Ecto neural progenitor cell (in vitro differentiated cells): ENCODE measurements around the gene COL23A1.
"Not testable (repeated sequence)": the region's sequence is repeated elsewhere in the genome, so short reads cannot be mapped to it uniquely, and the experiment has no call there.

Experiments used
- DNase-seq: peaks from one replicate; pipeline ENCODE4 v3.0.0-alpha.2; 2018; ENCODE audit warnings: low spot score

Gene COL23A1

DNA sequence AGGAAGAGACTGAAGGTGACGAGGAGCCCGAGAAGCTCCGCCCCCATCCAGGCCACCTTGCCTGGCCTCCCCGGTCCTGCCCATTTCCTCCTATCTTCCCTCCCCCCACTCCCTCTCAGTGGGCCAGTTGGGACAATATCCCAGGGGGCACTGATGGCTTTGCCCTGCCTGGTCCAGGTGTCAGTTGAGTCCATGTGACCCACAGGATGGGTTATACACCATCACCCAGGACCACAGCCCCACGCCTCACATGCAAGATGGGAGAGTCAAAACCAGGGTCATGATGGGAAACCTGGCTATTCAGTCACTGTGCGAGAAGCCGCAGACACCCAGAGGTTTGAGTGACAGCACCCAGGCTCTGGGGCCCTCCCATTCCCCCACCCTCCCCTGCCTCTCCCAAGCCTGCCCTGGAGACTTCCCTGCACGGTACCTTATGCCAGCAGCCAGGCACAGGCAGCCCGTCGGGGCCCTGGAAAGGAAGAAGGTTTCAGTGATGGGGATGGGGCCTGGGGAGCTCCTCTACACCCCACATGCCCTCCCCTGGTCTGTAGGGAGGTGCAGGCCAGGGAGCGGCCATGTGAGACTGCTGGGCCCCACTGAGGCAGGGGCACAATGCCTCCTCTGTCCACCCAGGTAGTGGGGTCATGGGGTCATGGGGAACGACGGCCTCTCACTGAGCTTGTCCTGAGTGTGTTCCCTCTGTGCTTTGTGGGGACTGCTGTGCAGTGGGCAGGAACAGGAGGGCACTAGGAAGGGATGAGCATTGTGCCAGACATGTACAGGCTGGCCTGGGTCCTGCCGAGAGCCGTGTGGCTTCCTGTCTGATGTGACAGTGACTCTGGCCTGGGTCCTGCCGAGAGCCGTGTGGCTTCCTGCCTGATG, 351.2 kb downstream of the COL23A1 start:
- no peak for DNase-seq

DNA sequence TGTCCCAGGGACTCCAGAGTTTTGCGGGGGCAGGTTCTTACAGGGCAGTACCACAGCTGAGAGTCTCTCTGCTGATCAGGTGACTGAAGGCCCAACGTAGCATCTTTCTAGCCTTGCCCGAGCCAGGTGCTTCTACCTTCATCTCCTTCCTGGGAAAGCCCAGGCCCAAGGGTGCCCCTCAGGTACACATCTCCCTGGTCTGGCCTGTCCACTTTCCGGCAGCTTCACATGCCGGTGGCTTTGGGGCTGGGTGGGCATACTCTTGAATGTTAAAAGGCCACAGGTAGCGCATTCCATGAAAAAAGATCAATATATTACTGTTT, 351.9 kb downstream of the COL23A1 start:
- no peak for DNase-seq

DNA sequence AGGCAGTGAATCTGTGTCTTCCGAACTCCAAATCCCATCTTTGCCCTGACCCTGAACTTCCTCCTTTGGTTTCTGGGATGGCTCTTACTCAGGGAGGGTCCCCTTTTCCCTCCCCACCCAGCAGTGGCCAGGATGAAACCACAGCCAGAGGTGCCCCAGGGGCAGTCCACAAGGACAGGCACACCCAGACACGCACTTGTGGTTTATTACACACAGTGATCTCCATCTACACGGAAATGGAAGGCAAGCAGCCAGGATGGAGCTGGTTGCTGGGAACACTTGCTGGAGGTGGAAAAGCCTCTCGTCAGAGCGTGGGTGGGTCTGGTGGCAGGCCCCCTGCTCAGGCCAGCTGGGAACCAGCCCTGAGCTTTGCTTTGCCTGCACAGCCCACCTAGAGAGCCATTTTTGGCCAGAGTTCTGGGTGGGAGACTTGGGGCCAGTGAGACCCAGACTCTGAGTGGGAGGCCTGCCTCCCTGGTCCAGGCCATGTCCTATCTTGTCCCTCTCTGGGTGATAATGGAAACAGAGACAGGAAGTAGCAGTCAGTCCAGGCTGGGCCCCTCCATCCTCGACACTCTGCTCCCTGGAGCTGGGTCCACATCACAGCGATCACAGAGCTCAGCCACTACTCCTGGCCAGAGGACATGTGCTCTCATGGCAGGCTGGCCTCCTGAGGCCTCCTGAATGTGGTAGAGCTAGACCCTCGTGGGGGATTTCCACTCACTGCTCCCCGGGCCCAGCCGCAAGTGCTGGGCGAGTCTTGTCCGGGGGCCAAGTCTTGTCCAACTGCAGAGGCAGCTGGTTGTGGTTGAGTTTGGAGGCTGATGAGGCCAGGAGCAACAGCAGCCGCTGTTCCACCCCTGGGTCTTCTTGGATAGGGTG, 352.5 kb downstream of the COL23A1 start:
- no peak for DNase-seq

- DNase-seq = no peak
Measured at GRCh38 chr5:178236679-178237078, 353.5 kb downstream of the COL23A1 start.

DNA sequence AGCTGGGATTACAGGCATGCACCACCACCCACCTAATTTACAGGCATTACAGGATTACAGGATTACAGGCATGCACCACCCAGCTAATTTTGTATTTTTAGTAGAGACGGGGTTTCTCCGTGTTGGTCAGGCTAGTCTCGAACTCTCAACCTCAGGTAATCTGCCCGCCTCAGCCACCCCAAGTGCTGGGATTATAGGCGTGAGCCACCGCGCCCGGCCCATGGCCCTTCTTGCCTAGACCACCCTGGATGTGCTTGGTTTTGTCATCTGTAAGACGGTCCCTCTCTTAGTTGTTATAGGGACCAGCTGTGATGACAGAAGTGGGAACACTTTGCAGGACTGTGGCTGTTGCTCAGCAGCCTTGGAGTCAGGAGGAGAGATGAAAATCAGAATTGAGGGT, 354.1 kb downstream of the COL23A1 start:
- no peak for DNase-seq

- DNase-seq = no peak
Measured at GRCh38 chr5:178235588-178235974, 354.6 kb downstream of the COL23A1 start.

GRCh38 chr5:178234750-178235587, 355.2 kb downstream of the COL23A1 start:
- DNase-seq = peak; percentile 89

GRCh38 chr5:178234121-178234749, 356.0 kb downstream of the COL23A1 start:
- DNase-seq = no peak

DNA sequence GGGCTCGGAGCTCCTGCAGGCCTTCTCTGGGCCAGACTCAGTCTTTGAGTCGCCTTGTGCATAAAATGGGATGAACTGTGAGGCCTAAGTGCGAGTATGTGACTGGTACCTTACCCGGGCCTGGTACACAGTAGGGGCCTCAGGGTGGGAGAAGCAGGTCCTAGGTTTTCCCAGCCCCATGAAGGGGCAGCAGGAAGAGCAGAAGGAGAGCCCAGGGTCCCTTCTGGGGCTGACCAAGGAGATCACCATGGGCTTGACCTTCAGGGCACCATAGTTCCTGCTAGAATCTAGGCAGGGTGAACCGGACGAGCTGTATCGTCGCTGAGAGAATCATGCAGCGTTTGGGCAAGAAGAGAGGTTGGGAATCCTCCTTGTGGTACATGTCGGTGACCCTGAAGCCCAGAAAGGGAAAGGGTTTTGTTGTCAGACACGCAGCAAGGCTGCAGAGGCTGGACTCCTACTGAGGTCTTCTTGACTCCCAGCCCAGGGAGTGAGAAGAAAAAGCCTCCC, 357.2 kb downstream of the COL23A1 start:
- DNase-seq = no peak

GRCh38 chr5:178232124-178232919, 357.9 kb downstream of the COL23A1 start, which contains the start of gene PHYKPL:
Gene PHYKPL, minus strand, starts transcription at chr5:178232802. Its CDS starts 252 bp downstream, at chr5:178232550.
- peak; percentile 85 for DNase-seq

DNA sequence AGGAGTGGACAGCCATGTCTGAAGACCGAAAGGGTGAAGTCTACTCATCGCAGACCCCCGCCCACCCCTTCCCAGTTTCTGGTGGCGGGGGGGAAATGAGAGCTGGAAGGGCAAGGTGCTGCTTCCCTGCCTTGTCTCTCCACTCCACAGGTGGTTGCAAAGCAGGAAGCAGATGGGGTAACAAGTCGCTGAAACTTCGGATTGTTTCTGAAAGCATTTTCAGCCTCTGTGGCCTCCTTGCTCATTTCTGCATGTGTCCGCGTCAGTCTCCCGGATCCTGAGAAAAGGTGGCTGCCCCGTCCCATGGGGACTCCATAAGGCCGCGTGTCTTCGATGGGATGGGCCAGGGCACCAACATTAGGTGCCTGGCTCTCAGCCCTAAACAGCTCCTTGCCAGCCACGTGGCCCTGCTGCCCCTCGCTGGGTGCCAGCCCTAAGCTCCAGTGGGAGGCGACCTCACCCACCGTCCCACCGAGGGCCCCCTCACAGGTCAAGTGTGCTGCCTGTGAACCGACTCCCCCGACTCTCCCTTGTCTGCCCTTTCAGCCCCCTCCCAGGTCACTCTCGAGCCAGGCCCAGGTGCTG, 358.6 kb downstream of the COL23A1 start:
- DNase-seq = no peak

- no peak for DNase-seq
Measured at GRCh38 chr5:178230879-178231538, 359.2 kb downstream of the COL23A1 start.

DNA sequence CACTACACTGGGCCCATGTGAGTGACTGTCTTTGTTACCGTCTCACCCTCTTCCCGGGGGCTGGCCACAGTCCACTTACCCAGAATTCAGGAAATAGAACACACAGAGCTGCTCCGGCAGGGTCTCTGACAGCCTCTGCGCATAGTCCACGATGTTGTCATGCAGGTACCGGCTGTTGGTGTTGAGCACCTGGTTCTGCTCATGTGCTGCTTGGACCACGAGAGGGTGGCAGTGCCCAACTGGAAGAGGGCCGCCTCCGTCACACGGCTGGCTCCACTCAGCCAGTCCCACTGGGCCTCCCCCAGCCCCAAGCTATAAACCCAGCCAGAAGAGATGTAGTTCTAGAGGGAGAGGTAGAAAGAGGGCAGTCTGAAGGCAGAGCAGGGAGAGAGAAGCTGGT, 360.3 kb downstream of the COL23A1 start:
- DNase-seq = no peak

DNA sequence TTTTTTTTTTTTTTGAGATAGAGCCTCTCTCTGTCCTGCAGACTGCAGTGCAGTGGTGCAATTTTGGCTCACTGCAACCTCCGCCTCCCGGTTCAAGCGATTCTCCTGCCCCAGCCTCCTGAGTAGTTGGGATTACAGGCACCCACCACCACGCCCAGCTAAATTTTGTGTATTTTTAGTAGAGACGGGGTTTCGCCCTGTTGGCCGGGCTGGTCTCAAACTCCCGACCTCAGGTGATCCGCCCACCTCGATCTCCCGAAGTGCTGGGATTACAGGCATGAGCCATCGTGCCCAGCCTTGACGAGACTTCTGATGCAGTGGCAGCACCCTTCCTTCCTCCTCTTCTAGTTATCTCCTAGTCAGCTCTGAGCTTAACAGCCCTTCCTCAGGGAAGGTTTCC, 361.1 kb downstream of the COL23A1 start:
- not testable (repeated sequence) for DNase-seq

DNA sequence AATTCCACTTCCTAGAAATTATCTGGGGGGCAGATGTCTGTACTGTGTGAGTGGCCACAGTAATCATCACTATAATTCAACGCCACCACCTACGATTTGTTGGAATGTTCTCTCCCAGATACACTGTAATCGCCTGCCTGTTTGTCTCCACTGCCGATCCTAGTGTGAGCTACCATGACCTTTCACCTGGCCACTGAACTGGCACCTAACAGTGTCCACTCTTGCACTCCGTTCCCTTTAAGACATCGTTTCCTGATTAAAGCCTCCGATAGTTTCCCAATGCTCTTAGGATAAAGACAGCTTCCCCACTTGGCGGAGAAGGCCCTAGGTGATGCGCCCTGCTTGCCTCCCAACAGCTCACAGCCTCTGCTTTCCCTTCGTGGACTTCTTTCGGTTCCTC, 361.6 kb downstream of the COL23A1 start:
- no peak for DNase-seq

- no peak for DNase-seq
Measured at GRCh38 chr5:178227929-178228328, 362.3 kb downstream of the COL23A1 start.

- no peak for DNase-seq
Measured at GRCh38 chr5:178227138-178227659, 363.0 kb downstream of the COL23A1 start.

DNA sequence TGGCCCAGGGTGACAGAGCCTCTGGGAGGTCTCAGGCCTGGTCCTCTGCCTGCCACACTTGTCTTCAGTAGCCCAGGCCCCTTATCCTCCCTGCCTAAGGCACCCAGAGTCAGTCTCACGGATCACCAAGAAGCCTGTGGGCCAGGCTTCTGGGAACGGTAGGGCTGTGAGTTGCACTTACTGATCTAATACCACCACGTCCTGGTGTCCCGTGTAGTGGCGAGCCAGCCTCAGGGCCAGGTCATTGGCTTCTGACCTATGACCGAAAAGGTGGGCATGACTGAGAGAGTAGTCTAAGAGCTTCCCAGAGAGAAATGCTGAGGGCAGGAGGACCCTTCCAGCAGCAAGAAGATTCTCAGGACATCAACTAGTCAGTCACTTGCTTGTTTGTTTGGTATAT, 365.0 kb downstream of the COL23A1 start:
- no peak for DNase-seq

GRCh38 chr5:178224403-178224802, 365.8 kb downstream of the COL23A1 start:
- no peak for DNase-seq
